ENCODE data around the gene PANX1.
"Not testable (repeated sequence)": the region's sequence is repeated elsewhere in the genome, so short reads cannot be mapped to it uniquely, and the experiment has no call there.

Gene PANX1

GRCh38 chr11:94128746-94129511, at the start of gene PANX1:
Gene PANX1 (plus strand): TSS chr11:94128841. CDS start chr11:94129313, 472 bp downstream.
- DNase-seq = peak; percentile 82 to 87

GRCh38 chr11:94084164-94084563, 44.5 kb upstream of the PANX1 start:
- no peak for DNase-seq

- no peak for DNase-seq
These were observed 39.7 kb upstream of the PANX1 start for GRCh38 chr11:94088906-94089305.

DNA sequence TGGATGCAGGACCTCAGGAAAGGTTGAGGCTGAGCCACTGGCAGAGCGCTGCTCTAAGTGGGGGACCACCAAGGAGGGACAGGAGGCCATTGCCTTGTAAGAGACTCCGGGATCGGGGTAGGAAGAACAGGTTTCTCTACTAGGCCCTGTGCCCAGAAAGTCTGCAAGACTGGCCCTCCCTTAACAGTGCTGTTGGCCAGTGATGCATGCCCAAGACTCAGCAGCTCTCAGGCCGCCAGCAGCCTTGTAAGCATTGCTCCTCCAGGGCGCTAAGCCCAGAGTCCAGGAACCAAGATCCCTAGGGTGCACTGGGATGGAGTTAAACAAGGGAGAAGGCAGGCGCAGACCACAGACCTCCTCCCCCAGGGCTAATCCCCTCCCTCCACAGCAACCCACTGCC, 39.3 kb upstream of the PANX1 start:
- no peak for DNase-seq

DNA sequence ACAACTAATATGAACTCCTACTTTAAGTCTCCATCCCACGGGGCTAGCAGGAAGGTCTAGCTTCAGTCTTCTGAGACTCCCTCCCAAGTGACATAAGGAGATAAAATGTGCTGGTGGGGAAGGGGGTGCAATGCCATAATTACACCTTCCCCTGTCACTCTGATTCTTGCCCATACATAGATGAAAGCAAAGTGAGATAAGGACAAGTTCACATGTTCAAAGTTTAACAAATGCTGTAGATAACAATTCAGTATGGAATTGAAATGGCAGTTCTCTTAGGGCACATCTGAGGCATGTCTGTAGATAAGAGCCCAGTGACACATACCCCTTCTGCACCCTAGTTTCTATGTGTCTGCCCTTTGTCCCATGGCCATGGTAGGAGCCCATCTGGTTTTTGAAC, 38.2 kb upstream of the PANX1 start:
- DNase-seq = no peak

DNA sequence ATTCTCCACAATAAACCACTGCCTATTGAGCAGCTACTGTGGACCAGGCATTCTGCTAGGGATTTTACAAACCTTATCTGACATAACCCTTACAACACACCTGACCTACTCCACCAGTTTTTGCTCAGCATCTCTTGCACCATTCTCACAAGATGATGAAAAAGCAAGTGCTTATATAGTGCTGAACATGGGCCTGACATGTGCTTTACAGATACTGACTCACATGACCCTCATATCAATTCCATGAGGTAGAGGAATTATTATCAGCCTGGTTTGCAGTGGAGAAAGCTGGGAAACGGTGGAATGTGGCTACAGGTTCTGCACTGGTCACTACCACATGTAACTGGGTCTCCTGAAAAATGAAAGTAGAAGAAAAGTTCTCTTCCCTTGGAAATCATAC, 37.5 kb upstream of the PANX1 start:
- DNase-seq = no peak

DNA sequence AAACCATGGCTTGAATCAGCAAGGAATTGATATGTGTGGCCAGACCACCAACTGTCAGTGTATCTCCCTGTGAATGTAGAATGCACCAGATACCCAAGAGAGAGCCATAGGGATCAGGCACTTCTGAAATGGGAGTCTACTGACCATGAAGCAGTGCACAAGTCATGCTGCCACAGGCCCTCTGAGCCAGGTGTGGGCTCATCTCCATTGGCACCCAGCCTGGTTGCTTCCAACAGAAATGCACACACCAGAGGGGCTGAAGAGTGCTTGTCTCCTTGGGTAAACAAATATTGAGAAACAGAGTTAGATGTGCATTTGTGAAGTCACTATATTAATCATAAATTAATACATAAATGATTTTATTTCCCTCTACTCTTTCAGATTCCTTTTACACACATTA, 28.4 kb upstream of the PANX1 start:
- DNase-seq = no peak

GRCh38 chr11:94103471-94103870, 25.2 kb upstream of the PANX1 start:
- no peak for DNase-seq

- DNase-seq = no peak
These were observed 23.9 kb upstream of the PANX1 start for GRCh38 chr11:94104734-94105133.

GRCh38 chr11:94106716-94107115, 21.9 kb upstream of the PANX1 start:
- DNase-seq = no peak

DNA sequence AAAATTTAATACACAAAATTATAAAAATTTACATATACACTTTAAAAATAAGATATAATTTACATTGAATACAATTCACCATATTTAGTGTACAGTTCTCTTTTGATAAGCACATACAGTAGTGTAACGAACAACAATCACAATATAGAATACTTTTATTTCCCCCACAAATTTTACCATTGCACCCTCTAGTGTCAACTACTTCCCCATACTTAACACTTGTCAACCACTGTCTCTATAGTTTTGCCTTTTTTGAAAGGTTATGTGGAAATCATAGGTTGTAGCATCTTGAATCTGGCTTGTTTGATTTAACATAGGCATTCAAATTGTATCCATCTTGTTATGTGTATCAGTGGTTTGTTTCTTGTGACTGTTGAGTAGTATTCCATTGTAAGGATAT, 21.3 kb upstream of the PANX1 start:
- DNase-seq = no peak

- no peak for DNase-seq
These were observed 17.4 kb upstream of the PANX1 start for GRCh38 chr11:94111241-94111640.

DNA sequence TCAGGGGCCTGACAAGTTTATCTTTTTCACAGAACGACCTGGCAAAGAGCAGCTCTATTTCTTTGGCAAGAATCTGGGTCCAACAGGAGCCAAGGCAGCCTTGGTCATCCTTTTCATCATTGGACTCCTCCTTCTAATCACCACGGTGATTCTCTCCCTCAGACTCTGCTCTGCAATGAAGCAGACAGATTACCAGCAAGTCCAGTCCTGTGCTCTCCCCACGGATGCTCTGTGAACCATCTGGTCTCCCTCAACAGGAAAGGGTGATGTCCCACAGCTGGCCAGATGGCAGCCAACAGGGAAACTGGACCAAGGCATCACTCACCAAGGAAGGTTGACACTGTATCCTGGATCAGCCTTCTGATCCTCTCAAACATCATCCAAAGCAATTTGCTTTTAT, 17.0 kb upstream of the PANX1 start:
- DNase-seq = no peak

- DNase-seq = no peak
These were observed 16.3 kb upstream of the PANX1 start for GRCh38 chr11:94112206-94112953.

DNA sequence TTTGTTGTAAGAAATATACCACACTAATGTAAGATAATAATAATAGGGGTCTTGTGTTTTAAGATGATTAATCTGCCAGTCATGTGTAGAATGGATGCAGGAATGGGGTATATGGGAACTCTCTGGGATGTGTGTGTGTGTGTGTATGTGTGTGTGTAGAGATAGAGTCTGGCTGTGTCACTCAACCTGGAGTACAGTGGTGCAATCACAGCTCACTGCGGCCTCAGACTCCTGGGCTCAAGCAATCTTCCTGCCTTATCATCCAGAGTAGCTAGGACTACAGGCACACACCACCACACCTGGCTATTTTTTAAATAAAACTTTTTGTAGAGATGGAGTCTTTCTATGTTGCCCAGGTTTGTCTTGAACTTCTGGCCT, 11.5 kb upstream of the PANX1 start:
- no peak for DNase-seq

- no peak for DNase-seq
These were observed 10.8 kb upstream of the PANX1 start for GRCh38 chr11:94117871-94118270.

DNA sequence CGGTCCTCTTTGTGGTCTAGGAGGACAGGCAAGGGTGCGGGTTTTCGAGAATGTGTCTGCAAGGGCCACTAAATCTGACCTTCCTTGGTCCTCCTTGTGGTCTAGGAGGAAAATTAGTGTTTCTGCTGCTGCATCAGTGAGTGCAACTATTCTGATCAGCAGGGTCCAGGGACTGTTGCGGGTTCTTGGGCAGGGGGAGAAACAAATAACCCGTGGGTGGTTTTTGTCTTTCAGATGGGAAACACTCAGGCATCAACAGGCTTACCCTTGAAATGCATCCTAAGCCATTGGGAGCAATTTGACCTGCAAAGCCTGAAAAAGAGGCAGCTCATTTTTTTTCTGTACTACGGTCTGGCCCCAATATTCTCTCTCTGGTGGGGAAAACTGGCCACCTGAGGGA, 9.0 kb upstream of the PANX1 start:
- not testable (repeated sequence) for DNase-seq

DNA sequence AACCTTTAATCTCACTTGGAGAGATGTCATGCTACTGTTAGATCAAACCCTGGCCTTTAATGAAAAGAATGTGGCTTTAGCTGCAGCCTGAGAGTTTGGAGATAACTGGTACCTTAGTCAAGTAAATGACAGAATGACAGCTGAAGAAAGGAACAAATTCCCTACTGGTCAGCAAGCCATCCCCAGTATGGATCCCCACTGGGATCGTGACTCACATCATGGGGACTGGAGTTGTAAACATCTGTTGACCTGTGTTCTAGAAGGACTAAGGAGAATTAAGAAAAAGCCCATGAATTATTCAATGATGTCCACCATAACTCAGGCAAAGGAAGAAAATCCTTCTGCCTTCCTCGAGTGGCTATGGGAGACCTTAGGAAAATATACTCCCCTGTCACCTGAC, 8.1 kb upstream of the PANX1 start:
- not testable (repeated sequence) for DNase-seq

DNA sequence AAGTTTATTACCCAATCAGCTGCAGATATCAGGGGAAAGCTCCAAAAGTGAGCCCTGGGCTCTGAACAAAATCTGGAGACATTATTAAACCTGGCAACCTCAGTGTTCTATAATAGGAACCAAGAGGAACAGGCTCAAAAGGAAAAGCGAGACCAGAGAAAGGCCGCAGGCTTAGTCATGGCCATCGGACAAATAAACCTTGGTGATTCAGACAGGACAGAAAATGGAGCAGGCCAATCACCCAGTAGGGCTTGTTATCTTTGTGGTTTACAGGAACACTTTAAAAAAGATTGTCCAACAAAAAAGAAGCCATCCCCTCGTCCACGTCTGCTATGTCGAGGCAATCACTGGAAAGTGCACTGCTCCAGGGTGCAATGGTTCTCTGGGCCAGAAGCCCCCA, 7.7 kb upstream of the PANX1 start:
- DNase-seq = no peak

DNA sequence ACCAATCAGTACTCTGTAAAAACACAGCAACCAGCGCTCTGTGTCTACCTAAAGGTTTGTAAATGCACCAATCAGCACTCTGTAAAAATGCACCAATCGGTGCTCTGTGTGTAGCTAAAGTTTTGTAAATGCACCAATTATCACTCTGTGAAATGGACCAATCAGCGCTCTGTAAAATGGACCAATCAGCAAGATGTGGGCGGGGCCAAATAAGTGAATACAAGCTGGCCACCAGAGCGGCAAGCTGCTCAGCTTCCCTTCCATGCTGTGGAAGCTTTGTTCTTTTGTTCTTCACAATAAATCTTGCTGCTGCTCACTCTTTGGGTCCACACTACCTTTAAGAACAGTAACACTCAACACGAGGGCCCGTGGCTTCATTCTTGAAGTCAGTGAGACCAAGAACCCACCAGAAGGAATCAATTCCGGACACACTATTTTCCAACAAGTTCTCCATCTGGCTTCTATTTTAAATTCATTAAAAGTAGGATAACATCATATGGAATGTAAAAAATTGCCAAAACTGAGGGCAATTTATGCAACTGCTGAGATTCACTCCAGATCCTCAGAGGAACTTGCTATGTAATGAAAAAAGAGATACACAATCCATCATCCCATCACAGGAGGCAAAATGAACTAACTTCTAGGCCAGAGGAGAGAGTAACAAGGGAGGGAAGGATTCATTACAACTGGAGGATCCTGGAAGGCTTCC, 3.1 kb upstream of the PANX1 start:
- DNase-seq = no peak

GRCh38 chr11:94127638-94128037, 1.0 kb upstream of the PANX1 start:
- DNase-seq = no peak

- no peak for DNase-seq
These were observed 323 bp upstream of the PANX1 start for GRCh38 chr11:94128291-94128745.

GRCh38 chr11:94129512-94130297, 1.1 kb downstream of the PANX1 start:
- peak in 1 of 2 donors; percentile 16 for DNase-seq

Data from inflammatory macrophage treated with lipopolysaccharide for 1 hour (primary cell).